A549 treated with AZD9567 at 1 μM for 4 hours (cell line): Measurements from ENCODE around the gene TSEN2. TPM values are rescaled to one million over a fixed set of nuclear protein-coding genes. Genes with fewer than 3 reads are reported as not detected.

Experiments used
- total RNA-seq: library from RNA; stranded (reverse); fragments of 200-300 nt; extraction: Qiagen RNA extraction; gene quantifications from 5 replicates; pipeline ENCODE4 v1.2.3, GENCODE V29; 2022; ENCODE audit not compliant: insufficient read depth

Gene TSEN2
- 16.1 to 17.6 TPM (median 17.5 TPM) in 5 replicates for total RNA-seq

DNA sequence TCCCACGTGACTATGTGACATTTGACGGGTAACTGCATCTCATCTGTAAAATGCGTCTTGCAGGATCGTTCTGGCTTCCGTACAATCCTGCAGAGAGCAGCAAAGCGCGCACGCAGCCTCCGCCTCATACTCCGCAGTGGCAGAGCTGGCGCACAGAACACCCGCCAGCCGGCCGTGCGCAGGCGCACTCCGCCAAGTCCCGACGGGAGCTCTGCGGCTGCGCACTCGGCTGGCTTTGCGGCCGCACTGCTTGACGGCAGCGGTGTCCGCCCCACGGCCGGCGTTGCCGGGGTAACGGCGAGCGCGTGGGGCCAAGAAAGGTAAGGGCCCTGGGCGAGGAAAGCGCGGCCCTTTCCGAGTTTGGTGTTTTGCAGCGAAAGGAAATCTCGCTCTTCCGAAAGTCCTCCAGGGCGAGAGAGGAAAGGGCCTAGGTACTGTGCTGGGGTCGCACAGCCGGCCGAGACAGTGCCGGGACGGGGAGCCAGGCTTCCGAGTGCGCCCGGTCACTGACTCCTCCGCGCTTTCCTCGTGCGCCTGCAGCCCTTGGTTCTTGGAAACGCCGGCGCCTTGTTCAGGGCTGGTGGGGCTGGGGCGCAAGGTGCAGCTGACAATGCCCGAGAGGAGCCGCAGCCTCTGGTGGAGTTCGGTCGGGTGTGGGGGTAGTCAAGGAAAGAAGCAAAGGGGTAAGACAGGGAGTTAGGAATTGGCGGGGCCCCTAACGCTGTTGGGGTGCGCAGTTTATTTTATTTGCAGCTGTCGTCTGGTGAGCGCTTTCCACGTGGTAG, at the start of gene TSEN2:
Gene TSEN2, plus strand, starts transcription at position 283 of the 785 bp plus-strand sequence. CDS start 5,321 bp downstream, outside the sequence.

GRCh38 chr3:12545473-12545791, 61.2 kb downstream of the TSEN2 start, which contains the start of gene MKRN2OS:
Gene MKRN2OS, minus strand, starts transcription at chr3:12545499. Its CDS starts 35 bp downstream, at chr3:12545464.

DNA sequence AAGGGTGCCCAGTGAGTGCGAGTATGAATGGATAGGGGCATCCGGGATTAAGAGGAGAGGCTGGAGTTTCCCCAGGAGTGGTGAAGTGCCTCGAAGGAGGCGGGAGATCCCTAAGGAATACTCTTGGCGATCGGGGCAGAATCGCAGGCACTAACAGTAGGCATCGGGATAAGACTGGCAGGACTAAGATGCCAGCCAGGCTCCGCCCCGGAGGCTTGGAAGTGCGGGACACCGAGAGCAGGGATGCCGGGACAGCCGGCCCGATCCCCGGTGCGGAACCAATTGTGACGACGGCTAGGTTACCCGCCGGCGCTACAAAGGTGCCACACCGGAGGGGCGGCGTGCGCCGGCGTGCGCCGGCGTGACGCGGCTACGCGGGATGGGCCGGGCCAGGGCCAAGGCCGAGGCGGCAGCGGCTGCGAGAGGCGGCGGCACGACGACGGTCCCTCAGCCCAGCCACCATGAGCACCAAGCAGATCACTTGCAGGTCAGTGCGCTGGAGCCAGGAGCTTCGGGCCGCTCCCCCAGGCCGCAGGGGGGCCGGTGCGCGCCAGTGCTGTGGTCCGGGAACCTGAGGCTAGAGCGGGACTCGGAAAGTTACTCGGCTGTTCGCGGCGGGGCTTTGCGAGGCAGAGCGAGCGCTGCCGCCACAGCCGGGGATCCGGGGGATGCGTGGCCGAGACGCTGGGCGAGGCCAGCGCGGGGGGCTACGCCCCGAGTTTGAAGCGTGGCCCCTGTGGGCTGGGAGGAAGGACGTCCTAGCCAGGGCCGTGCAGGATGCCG, 72.6 kb downstream of the TSEN2 start, which contains the start of gene MKRN2:
Gene MKRN2, plus strand, starts transcription at position 398 of the 783 bp plus-strand sequence. Its CDS starts 64 bp downstream, at position 462.

Other genes with a start within 250 kb of the TSEN2 start
- gene PPARG, start 195.4 kb upstream of the TSEN2 start, total RNA-seq = 29.1 to 37.8 TPM (median 36.2 TPM) in 5 replicates
- not detected in 5 replicates for gene MKRN2OS, start 61.0 kb downstream of the TSEN2 start, total RNA-seq
- gene MKRN2, start 72.6 kb downstream of the TSEN2 start, total RNA-seq = 26.4 to 39.0 TPM (median 29.1 TPM) in 5 replicates
- 61.2 to 64.4 TPM (median 62.9 TPM) in 5 replicates for gene RAF1, start 179.6 kb downstream of the TSEN2 start, total RNA-seq